Measurements from ENCODE around the gene ISLR.

- no peak for TF ChIP-seq CTCF (IDR thresholded peaks at IDR 0.05)
- no peak for TF ChIP-seq POLR2A (IDR thresholded peaks at IDR 0.05)
- no peak for TF ChIP-seq EP300 (IDR thresholded peaks at IDR 0.05)
- no peak for TF ChIP-seq POLR2AphosphoS5 (IDR thresholded peaks at IDR 0.05)
Measured at GRCh38 chr15:74124196-74124595, 49.3 kb upstream of the ISLR start.

Measured in sigmoid colon (tissue), 4 donors.